Large intestine (tissue), 3 donors: Measurements from ENCODE around the gene GPR157. TPM values are rescaled to one million over a fixed set of nuclear protein-coding genes. Genes with fewer than 3 reads are reported as not detected.
A peak's percentile ranks its signal among the peaks of the same experiment; 100 is the strongest.

ENCODE experiments used
- DNase-seq, 2 donors: peaks; one replicate each; pipeline versions ENCODE4 v3.0.0 to v3.0.0-alpha.2; 2013
- H3K27ac ChIP-seq: one replicate; pipeline ENCODE4 v1.5.1; 2013; ENCODE audit warnings: low read length
- H3K27me3 ChIP-seq: 2 replicates; pipeline ENCODE4 v1.6.1; 2013; ENCODE audit warnings: low read length; ENCODE audit not compliant: control insufficient read depth, insufficient read depth
- H3K36me3 ChIP-seq: 2 replicates; pipeline ENCODE4 v1.6.1; 2013; ENCODE audit warnings: low read length; ENCODE audit not compliant: control insufficient read depth, insufficient read depth
- H3K4me1 ChIP-seq: one replicate; pipeline ENCODE4 v1.6.1; 2013; ENCODE audit warnings: low read length; ENCODE audit not compliant: control insufficient read depth, insufficient read depth
- H3K4me3 ChIP-seq: one replicate; pipeline ENCODE4 v1.5.1; 2013; ENCODE audit warnings: low read length
- H3K9me3 ChIP-seq: one replicate; pipeline ENCODE4 v1.6.1; 2013; ENCODE audit warnings: mild to moderate bottlenecking, low read depth, low read length, moderate library complexity; ENCODE audit not compliant: control insufficient read depth
- WGBS: methylation state at CpG from one replicate; pipeline ENCODE4 v1.1.5; 2013; ENCODE audit warnings: low lambda C conversion rate; ENCODE audit not compliant: insufficient coverage; 5-methylcytosine and 5-hydroxymethylcytosine counted together
- polyA plus RNA-seq: library from polyadenylated mRNA; unstranded; fragments of 120-200 nt; gene quantifications from one replicate; pipeline ENCODE4 v1.2.1, GENCODE V29; 2013

GPR157 gene
- polyA plus RNA-seq, 1 donor = 27.8 TPM

DNA sequence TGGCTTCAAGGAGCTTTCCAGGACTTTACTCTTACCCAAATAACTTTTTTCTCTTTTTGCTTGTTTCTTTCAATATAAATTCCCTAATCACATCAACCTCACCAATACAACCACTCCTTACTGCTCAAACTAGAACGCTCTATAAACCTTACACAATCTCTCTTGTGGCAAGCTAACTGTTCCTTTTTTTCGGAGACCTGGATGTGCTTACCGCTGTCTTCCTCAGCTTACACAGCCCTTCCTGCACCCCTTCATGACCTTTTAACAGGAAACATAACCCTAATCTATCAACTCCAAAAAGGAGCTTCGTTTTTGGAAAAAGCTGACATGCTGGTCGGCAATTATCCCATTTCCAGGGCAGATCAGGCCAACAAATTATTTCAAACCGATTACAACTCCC lies 35.3 kb downstream of the GPR157 start:
- no peaks in the 10 kb centered on the region for H3K4me1 ChIP-seq
- H3K27ac ChIP-seq = no peak overlapping the region
- H3K27me3 ChIP-seq = no peaks in the 10 kb centered on the region
- DNase-seq = no peak
- peaks cover 2% of the 10 kb centered on the region for H3K9me3 ChIP-seq
- H3K4me3 ChIP-seq = no peak overlapping the region
- 71% methylated on average over 1 of the region's 6 CpGs for WGBS
- no peaks in the 10 kb centered on the region for H3K36me3 ChIP-seq

DNA sequence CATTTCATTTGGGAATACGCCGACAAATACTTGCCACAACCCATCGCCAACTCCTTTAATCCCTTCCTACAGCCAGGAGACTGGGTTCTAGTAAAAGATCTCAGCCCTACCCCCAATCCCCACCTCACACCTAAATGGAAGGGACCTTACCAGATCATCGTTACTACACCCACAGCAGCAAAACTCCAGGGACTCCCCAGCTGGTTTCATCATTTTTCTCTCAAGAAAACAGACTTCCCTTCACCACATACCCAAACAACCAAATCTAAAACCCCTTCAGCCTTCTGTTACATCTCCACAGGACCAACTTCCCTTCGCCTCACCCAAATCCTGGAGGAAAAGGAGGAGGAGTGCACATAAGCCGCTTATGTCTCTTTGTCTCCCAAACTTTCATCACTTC lies 35.8 kb downstream of the GPR157 start:
- Histone ChIP-seq H3K4me1 (no peaks in the 10 kb centered on the region), H3K27ac (no peak overlapping the region), H3K27me3 (no peaks in the 10 kb centered on the region), H3K9me3 (peaks cover 2% of the 10 kb centered on the region), H3K4me3 (no peak overlapping the region), H3K36me3 (no peaks in the 10 kb centered on the region)
- 100% methylated on average over 3 of the region's 6 CpGs for WGBS
- no peak for DNase-seq

DNA sequence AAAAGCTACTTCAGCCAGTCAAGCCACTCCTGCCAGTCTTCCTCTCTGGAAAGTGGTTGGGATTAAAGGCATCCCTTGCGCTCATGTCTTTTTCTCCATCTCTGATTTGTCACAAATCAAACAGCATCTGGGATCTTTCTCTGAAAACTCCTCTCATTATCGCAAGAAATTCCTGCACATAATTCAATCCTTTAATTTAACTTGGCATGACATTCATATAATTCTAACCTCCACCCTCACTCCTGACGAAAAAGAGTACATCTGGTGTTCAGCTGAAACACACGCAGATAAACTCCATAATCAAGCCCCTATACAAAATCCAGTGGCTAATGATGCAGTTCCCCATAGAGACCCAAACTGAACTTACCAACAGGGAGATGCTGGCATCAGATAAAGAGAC lies 40.1 kb downstream of the GPR157 start:
- no peak overlapping the region for H3K4me3 ChIP-seq
- no peaks in the 10 kb centered on the region for H3K9me3 ChIP-seq
- no peaks in the 10 kb centered on the region for H3K27me3 ChIP-seq
- H3K36me3 ChIP-seq = no peaks in the 10 kb centered on the region
- WGBS = no CpG with 5 or more reads among the region's 4 CpGs
- no peak for DNase-seq
- H3K27ac ChIP-seq = no peak overlapping the region
- peaks cover 17% of the 10 kb centered on the region for H3K4me1 ChIP-seq

DNA sequence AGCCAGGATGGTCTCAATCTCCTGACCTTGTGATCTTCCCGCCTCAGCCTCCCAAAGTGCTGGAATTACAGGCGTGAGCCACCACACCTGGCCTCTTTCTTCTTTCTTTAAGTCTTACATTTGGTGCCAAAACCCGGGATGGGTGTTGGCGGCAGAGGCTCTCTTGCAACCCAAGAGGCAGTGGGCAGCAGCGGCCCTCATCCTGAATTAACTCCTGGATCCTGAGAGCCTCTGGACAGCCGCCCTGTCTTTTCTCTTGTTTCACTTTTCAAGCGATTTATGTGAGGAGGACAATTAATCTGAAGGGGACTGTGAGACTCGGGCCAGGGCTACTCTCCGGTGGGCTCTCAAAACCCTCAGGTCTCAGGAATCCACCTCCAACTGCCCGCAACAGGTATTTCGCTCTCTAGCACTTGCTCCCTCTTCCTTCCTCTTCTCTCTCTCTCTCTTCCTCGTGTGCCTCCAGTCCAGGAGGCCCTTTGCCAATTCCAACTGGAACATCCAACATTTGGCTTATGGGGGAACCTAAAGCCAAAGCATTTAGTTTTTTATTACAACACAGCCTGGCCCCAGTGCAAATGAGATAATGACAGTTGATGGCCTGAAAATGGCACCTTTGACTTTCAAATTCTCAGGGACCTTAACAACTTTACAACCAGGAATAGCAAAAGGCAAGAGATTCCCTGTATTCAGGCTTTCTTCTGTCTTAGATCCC lies 41.3 kb downstream of the GPR157 start:
- DNase-seq = no peak
- no peak overlapping the region for H3K27ac ChIP-seq
- 83% methylated on average over 1 of the region's 12 CpGs for WGBS
- H3K9me3 ChIP-seq = no peaks in the 10 kb centered on the region
- no peaks in the 10 kb centered on the region for H3K27me3 ChIP-seq
- peaks cover 17% of the 10 kb centered on the region for H3K4me1 ChIP-seq
- H3K36me3 ChIP-seq = no peaks in the 10 kb centered on the region
- no peak overlapping the region for H3K4me3 ChIP-seq

DNA sequence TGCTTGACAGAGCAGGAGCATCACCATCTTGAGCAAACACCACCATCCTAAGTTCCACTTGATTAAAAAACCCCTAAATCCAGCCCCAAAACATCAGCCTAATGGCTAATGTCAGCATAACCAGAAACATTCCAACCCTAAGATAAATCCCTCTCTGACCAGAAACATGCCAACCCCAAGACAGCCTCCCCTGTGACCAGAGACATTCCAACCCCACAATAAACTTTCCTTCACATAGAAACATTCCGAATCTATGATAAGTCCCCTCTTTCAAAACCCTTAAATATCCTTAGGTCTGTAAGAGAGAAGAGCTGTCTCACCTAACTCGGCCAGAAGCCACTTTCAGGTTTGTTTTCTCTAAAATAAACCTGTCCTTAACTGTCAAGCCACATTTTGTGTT lies 42.1 kb downstream of the GPR157 start:
- 100% methylated on average over 1 of the region's 2 CpGs for whole genome bisulfite sequencing
- no peak overlapping the region for H3K4me3 ChIP-seq

DNA sequence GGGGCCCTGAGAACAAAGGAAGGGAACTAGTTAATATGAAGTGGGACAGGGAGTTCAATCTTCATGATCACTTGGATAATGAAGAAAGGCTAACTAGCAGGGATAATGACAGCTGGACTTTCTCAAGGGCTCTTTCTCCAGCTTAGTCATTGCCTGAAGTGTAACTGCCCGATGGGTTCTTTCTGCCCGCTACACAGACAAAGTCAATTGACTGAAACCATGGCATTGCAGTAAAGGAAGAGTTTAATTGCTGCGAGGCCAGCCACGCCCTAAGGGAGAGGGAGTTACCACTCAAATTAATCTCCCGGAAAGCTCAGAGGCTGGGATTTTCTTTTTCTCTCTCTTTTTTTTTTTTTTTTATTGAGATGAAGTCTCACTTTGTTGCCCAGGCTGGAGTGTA lies 42.9 kb downstream of the GPR157 start:
- no CpG with 5 or more reads among the region's 5 CpGs for WGBS
- peak overlapping the region; percentile 0 for H3K27ac ChIP-seq

More for the DNA sequence above, 42.1 kb downstream of the GPR157 start:
- Histone ChIP-seq H3K4me1 (peaks cover 17% of the 10 kb centered on the region), H3K27me3 (no peaks in the 10 kb centered on the region), H3K36me3 (no peaks in the 10 kb centered on the region), H3K9me3 (no peaks in the 10 kb centered on the region), H3K27ac (no peak overlapping the region)
- no peak for DNase-seq

DNA sequence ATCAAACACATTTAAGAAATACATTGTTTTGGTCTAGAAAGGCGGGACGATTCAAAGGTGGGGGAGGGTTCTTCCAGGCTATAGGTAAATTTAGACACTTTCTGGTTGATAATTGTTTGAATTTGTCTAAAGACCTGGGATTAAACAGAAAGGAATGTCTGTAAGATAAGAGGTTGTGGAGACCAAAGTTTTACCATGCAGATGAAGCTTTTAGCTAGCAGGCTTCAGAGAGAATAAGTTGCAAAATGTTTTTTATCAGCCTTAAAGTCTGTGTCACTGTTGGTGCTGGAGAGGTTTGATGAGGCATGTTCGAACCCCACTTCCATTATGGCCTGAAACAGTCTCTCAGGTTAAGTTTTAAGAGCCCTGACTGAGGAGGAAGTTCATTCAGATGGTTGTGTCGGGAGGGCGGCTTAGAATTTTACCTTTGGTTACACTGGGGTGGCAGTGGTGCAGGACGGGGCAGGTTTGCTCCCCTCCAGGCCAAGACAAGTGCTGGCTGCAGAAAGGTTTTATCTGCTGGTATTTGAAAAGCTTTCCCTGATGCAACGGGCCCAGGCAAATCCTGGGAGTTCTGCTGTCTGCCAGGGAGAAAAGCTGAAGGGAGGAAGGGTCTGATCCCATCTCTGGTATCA lies 43.5 kb downstream of the GPR157 start:
- 58% methylated on average over 2 of the region's 7 CpGs for WGBS
- no peaks in the 10 kb centered on the region for H3K36me3 ChIP-seq
- no peak overlapping the region for H3K4me3 ChIP-seq
- peaks cover 23% of the 10 kb centered on the region for H3K4me1 ChIP-seq
- H3K9me3 ChIP-seq = no peaks in the 10 kb centered on the region
- H3K27me3 ChIP-seq = no peaks in the 10 kb centered on the region
- no peak overlapping the region for H3K27ac ChIP-seq
- DNase-seq = no peak

More for the DNA sequence above, 42.9 kb downstream of the GPR157 start:
- Histone ChIP-seq H3K4me1 (peaks cover 17% of the 10 kb centered on the region), H3K27me3 (no peaks in the 10 kb centered on the region), H3K36me3 (no peaks in the 10 kb centered on the region), H3K4me3 (no peak overlapping the region), H3K9me3 (no peaks in the 10 kb centered on the region)
- peak in 1 of 2 donors; percentile 45 for DNase-seq

DNA sequence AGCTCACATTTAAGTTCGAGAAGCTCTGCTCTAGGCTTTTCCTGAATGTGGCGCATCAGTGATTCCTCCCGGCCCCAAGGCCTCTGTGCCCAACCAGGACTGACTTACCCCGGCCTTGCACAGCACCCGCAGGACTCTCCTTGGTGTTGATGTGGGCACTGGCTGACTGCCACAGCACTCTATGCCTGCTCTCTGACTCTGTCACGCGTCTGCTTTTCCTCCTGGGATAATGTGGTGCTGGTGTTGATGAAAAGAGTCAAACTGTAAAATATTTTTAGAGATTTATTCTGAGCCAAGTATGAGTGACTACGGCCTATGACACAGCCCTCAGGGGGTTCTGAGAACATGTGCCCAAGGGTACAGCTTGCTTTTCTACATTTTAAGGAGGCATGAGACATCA lies 44.0 kb downstream of the GPR157 start:
- no peak for DNase-seq
- 100% methylated on average over 3 of the region's 8 CpGs for WGBS
- Histone ChIP-seq H3K9me3 (no peaks in the 10 kb centered on the region), H3K27ac (no peak overlapping the region), H3K4me1 (peaks cover 25% of the 10 kb centered on the region), H3K27me3 (no peaks in the 10 kb centered on the region), H3K36me3 (no peaks in the 10 kb centered on the region), H3K4me3 (no peak overlapping the region)

DNA sequence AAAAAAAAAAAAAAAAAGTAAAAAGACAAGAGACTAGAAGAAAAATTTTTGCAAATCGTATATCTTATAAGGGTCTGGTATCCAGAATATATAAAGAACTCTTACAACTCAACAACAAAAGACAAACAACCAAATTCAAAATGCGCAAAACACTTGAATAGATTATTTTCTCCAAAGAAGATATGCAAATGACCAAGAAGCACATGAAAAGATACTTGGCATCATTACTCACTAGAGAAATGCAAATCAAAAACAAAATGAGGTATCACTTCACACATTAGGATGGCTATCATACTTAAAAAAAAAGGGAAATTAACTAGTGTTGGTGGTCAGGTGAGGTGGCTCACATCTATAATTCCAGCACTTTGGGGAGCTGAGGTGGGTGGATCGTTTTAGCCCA lies 47.4 kb downstream of the GPR157 start:
- H3K4me1 ChIP-seq = peaks cover 39% of the 10 kb centered on the region
- WGBS = no CpG with 5 or more reads among the region's 3 CpGs
- H3K27ac ChIP-seq = no peak overlapping the region

DNA sequence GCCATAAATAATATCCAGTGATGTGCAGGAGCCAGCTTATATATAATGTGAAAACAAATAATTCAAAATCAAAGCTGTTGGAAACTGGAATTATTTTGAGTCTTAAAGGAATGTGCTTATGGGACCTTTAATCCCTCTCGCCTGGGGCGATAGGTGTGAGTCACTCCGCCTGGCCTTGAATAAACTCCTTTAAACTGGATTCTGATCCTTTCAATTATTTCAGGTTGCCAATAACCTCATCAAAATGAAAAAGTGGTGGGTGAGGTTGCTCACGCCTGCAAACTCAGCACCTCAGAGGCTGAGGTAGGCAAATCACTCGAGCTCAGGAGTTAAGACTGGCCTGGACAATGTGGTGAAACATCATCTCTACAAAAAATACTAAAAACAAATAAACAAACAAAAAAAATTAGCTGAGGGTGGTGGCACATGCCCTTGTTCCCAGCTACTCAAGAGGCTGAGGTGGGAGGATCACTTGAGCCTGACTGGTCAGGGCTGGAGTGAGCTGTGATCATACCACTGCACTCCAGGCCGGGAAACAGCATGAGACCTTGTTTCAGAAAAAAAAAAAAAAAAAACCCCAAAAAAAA lies 48.1 kb downstream of the GPR157 start:
- no peak overlapping the region for H3K4me3 ChIP-seq
- H3K9me3 ChIP-seq = no peaks in the 10 kb centered on the region
- H3K36me3 ChIP-seq = no peaks in the 10 kb centered on the region
- no peaks in the 10 kb centered on the region for H3K27me3 ChIP-seq
- peaks cover 35% of the 10 kb centered on the region for H3K4me1 ChIP-seq
- H3K27ac ChIP-seq = peak overlapping the region; percentile 88
- WGBS = no CpG with 5 or more reads among the region's 6 CpGs
- DNase-seq = peak in 1 of 2 donors; percentile 65

More for the DNA sequence above, 47.4 kb downstream of the GPR157 start:
- H3K36me3 ChIP-seq = no peaks in the 10 kb centered on the region
- no peaks in the 10 kb centered on the region for H3K9me3 ChIP-seq
- H3K27me3 ChIP-seq = no peaks in the 10 kb centered on the region
- no peak for DNase-seq
- H3K4me3 ChIP-seq = no peak overlapping the region
